Erythroblast (primary cell): ENCODE measurements around the gene EML1.

Experiments
- GATA1 ChIP-seq: IDR thresholded peaks from 2 replicates; pipeline ENCODE4 v1.6.1; 2011; ENCODE audit warnings: low read depth, mild to moderate bottlenecking, control low read depth, low read length, moderate library complexity
- POLR2A ChIP-seq: IDR thresholded peaks from 2 replicates; pipeline ENCODE4 v1.6.1; 2011; ENCODE audit warnings: mild to moderate bottlenecking, low read length

DNA sequence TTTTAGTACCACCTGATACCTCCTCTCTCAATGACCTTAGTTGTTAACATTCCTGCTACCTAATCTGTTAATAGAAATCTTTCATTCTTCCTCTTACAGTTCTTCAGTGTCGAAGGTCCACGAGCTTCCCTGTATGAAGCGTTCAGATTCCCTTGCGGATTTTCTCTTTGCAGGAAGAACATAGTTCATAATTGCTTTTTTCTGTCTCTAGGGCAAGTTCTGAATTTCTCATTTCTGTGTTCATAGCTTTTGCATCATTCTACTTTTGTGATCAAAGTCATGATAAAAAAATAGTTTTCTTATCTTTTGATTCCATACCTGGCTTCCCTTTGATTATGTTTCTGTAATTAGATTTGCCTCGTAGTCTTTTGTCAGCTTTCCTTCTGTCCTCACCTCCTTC, 94.9 kb downstream of the EML1 start:
- TF ChIP-seq POLR2A (no peak), GATA1 (no peak)
